ENCODE data around the gene ITGB7.

GRCh38 chr12:53179687-53180219, 27.3 kb downstream of the ITGB7 start:
- TF ChIP-seq CTCF (IDR thresholded peaks at IDR 0.05) (no peak), POLR2A (IDR thresholded peaks at IDR 0.05) (no peak)

Measured in body of pancreas (tissue), 4 donors.